Stomach (tissue), 4 donors: Measurements from ENCODE around the gene ZNF823.

ENCODE experiments used
- EP300 ChIP-seq: sonication (generic); formaldehyde crosslinking; IDR thresholded peaks from one replicate; pipeline ENCODE4 v1.6.1; 2017; ENCODE audit warnings: antibody characterized with exemption
- POLR2A ChIP-seq, 4 donors: fragments of 450-650 bp; IDR thresholded peaks; one replicate each; pipeline ENCODE4 v1.6.1; 2016; ENCODE audit warnings: antibody characterized with exemption in 4 of 4, control low read depth in 2 of 4, mild to moderate bottlenecking in 1 of 4, moderate library complexity in 1 of 4
- POLR2AphosphoS5 ChIP-seq, 3 donors: sonication (generic); formaldehyde crosslinking; IDR thresholded peaks; one replicate each; pipeline ENCODE4 v1.6.1; 2016; ENCODE audit warnings: antibody characterized with exemption in 3 of 3
- TF ChIP-seq, protein P1 (sequence below), 7 experiments: fragments of 450-650 bp in 4 of 7; fragments of 200-600 bp in 3 of 7; sonication (generic) in 3 of 7; IDR thresholded peaks; one replicate each; pipeline ENCODE4 v1.5.1; 2016 to 2019; ENCODE audit warnings: antibody characterized with exemption in 7 of 7, control low read depth in 2 of 7, mild to moderate bottlenecking in 1 of 7

DNA sequence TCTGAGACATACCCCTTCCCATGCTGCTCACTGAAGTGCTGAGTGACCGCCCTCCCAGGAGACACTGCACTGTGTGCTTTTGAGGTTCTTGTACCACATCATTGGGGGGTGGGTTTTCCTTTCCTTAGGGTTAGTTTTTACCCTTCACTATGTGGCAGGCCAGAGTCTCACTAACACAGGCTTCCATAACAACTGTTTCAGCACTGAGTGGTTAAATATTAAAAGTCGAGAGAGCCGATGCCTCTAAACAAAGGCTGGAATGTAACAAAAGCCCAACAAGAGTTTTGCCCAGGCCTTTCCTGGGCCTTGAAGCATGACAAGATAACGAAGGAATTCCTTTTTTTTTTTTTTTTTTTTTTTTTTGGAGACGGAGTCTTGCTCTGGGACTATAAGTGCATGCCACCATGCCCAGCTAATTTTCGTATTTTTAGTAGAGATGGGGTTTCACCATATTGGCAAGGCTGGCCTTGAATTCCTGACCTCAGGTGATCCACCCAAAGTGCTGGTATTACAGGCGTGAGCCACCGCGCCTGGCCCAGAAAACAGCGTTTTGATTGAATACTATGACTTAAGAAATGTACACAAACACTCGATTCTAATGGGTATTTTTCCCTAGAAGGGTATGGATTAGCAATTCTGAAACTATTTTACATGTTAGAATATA lies 46.5 kb downstream of the ZNF823 start:
- TF ChIP-seq, protein P1, sequence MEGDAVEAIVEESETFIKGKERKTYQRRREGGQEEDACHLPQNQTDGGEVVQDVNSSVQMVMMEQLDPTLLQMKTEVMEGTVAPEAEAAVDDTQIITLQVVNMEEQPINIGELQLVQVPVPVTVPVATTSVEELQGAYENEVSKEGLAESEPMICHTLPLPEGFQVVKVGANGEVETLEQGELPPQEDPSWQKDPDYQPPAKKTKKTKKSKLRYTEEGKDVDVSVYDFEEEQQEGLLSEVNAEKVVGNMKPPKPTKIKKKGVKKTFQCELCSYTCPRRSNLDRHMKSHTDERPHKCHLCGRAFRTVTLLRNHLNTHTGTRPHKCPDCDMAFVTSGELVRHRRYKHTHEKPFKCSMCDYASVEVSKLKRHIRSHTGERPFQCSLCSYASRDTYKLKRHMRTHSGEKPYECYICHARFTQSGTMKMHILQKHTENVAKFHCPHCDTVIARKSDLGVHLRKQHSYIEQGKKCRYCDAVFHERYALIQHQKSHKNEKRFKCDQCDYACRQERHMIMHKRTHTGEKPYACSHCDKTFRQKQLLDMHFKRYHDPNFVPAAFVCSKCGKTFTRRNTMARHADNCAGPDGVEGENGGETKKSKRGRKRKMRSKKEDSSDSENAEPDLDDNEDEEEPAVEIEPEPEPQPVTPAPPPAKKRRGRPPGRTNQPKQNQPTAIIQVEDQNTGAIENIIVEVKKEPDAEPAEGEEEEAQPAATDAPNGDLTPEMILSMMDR (IDR thresholded peaks at IDR 0.05) = no peak
- TF ChIP-seq POLR2A (IDR thresholded peaks at IDR 0.05) (no peak), POLR2AphosphoS5 (IDR thresholded peaks at IDR 0.05) (no peak), EP300 (no peak)
